Muscle layer of duodenum (tissue), 2 donors: ENCODE measurements around the gene MYD88.

Experiments
- H3K27ac ChIP-seq: one replicate; pipeline ENCODE4 v1.7.0; 2013; ENCODE audit warnings: mild to moderate bottlenecking, low read length
- H3K27me3 ChIP-seq: one replicate; pipeline ENCODE4 v1.7.0; 2013; ENCODE audit warnings: low read depth, mild to moderate bottlenecking, control low read depth, low read length
- H3K36me3 ChIP-seq, 2 donors: one replicate each; pipeline ENCODE4 v1.7.0; 2013; ENCODE audit warnings: low read length in 2 of 2, control low read depth in 1 of 2, mild to moderate bottlenecking in 1 of 2; ENCODE audit not compliant: insufficient read depth in 2 of 2, control insufficient read depth in 1 of 2
- H3K4me1 ChIP-seq, 2 donors: one replicate each; pipeline ENCODE4 v1.7.0; 2013; ENCODE audit warnings: low read length in 2 of 2, mild to moderate bottlenecking in 2 of 2, control low read depth in 1 of 2, moderate library complexity in 1 of 2; ENCODE audit not compliant: insufficient read depth in 2 of 2, control insufficient read depth in 1 of 2
- H3K4me3 ChIP-seq, 2 donors: one replicate each; pipeline ENCODE4 v1.7.0; 2013; ENCODE audit warnings: low read length in 2 of 2, low read depth in 1 of 2, mild to moderate bottlenecking in 1 of 2
- H3K9me3 ChIP-seq, 2 donors: one replicate each; pipeline ENCODE4 v1.7.0; 2013; ENCODE audit warnings: low read length in 2 of 2, control low read depth in 1 of 2, mild to moderate bottlenecking in 1 of 2; ENCODE audit not compliant: control insufficient read depth in 1 of 2
- donor health status: healthy.

The MYD88 gene

GRCh38 chr3:38139652-38140051 is 1.2 kb downstream of the MYD88 start:
- peak overlapping the region; percentile 87 to 89 for H3K4me3 ChIP-seq
- peaks cover 16 to 25% of the 10 kb centered on the region in 2 donors for H3K4me1 ChIP-seq
- H3K27ac ChIP-seq = peak overlapping the region; percentile 93
- H3K9me3 ChIP-seq = no peaks in the 10 kb centered on the region
- peaks cover 21 to 22% of the 10 kb centered on the region in 2 donors for H3K36me3 ChIP-seq
- H3K27me3 ChIP-seq = no peaks in the 10 kb centered on the region

DNA sequence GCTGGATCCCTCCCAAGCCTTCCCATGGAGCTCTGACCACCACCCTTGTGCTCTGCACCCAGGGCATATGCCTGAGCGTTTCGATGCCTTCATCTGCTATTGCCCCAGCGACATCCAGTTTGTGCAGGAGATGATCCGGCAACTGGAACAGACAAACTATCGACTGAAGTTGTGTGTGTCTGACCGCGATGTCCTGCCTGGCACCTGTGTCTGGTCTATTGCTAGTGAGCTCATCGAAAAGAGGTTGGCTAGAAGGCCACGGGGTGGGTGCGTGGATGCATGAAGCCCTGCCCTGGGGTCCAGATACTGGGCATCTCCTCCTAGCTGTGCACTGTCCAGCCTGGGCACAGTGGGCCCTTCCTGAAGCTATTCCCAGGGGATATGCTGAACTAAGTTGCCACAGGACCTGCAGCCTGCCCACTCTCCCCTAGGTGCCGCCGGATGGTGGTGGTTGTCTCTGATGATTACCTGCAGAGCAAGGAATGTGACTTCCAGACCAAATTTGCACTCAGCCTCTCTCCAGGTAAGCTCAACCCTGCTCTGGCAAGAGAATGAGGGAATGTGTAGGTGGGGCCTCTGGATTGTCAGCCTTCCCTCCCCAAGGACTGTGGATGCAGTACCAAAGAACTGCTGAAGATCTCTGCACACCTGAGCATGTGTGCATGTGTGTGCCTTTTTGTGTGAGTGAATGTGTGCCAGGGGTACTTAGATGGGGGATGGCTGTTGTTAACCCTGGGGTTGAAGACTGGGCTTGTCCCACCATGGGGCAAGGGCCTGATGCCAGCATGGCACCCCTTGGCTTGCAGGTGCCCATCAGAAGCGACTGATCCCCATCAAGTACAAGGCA is 2.1 kb downstream of the MYD88 start:
- H3K4me3 ChIP-seq = no peak overlapping the region
- peaks cover 19 to 21% of the 10 kb centered on the region in 2 donors for H3K36me3 ChIP-seq
- H3K27me3 ChIP-seq = no peaks in the 10 kb centered on the region
- H3K27ac ChIP-seq = no peak overlapping the region
- no peaks in the 10 kb centered on the region for H3K9me3 ChIP-seq
- H3K4me1 ChIP-seq = peaks cover 16 to 20% of the 10 kb centered on the region in 2 donors

GRCh38 chr3:38141173-38141951 is 2.9 kb downstream of the MYD88 start:
- Histone ChIP-seq H3K4me1 (peaks cover 13 to 16% of the 10 kb centered on the region in 2 donors), H3K4me3 (no peak overlapping the region), H3K27me3 (no peaks in the 10 kb centered on the region), H3K27ac (no peak overlapping the region), H3K36me3 (peaks cover 19 to 21% of the 10 kb centered on the region in 2 donors), H3K9me3 (no peaks in the 10 kb centered on the region)

- peaks cover 13 to 16% of the 10 kb centered on the region in 2 donors for H3K4me1 ChIP-seq
- no peak overlapping the region for H3K4me3 ChIP-seq
- H3K27ac ChIP-seq = no peak overlapping the region
- no peaks in the 10 kb centered on the region for H3K27me3 ChIP-seq
- H3K9me3 ChIP-seq = no peaks in the 10 kb centered on the region
- H3K36me3 ChIP-seq = peaks cover 19 to 21% of the 10 kb centered on the region in 2 donors
Observed at GRCh38 chr3:38141952-38142273, 3.5 kb downstream of the MYD88 start.

DNA sequence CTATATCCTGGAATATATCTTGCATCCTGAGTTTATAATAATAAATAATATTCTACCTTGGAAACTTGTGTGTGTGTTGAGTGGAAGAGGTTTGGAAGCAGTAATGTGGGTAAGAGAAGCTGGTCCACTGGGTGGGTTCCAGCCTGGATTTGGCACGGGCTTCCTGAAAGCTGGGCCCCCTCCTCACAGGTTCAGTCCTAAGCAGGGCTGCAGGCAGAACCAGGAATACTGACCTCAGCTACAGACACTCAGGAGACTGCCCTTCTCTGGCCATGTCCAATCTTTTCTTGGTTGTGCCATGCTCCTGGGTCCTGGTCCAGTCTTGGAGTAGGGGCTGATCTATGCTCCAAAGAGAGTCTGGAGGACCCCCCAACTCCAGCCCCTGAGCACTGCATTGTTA is 4.5 kb downstream of the MYD88 start:
- no peak overlapping the region for H3K4me3 ChIP-seq
- H3K27ac ChIP-seq = no peak overlapping the region
- H3K36me3 ChIP-seq = peaks cover 19 to 21% of the 10 kb centered on the region in 2 donors
- H3K4me1 ChIP-seq = peaks cover 10 to 13% of the 10 kb centered on the region in 2 donors
- no peaks in the 10 kb centered on the region for H3K9me3 ChIP-seq
- H3K27me3 ChIP-seq = no peaks in the 10 kb centered on the region

DNA sequence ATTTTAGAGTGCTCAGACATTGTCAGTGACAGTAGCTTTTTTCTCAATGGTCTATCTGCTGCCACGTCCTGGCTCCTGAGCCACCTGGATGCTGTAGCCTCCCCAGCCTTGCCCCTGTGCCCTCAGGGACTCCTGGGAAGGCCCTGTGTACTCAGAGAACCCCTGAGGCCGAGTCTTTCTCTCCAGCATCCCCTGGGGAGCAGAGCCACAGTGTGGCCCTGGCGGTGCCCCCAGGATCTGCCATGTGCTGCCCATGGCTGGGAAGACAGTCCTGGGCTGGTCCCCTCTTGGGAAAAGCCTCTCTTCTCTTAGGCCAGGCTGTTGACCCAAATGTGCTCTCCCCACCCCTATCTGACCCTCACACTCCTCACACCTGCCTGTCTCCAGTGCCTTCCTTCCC is 5.0 kb downstream of the MYD88 start:
- no peak overlapping the region for H3K27ac ChIP-seq
- no peaks in the 10 kb centered on the region for H3K27me3 ChIP-seq
- peaks cover 19 to 21% of the 10 kb centered on the region in 2 donors for H3K36me3 ChIP-seq
- H3K4me3 ChIP-seq = no peak overlapping the region
- H3K4me1 ChIP-seq = peaks cover 10 to 11% of the 10 kb centered on the region in 2 donors
- no peaks in the 10 kb centered on the region for H3K9me3 ChIP-seq

DNA sequence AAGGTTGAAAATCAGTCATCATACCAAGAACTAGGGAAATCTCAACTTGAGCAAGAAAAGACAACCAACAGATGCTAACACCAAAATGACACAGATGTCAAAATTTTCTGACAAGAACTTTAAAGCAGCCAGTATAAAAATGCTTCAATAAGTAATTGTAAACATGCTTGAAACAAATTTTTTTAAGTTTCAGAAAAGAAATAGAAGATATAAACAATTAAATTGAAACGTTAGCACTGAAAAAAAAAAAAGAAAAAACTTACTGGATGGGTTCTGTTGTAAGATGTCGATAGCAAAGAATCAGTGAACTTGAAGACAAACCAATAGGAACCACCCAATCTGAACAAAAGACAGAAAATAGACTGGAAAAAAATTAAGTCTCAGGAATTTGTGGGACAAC is 8.0 kb downstream of the MYD88 start:
- Histone ChIP-seq H3K27me3 (no peaks in the 10 kb centered on the region), H3K27ac (no peak overlapping the region), H3K9me3 (no peaks in the 10 kb centered on the region), H3K36me3 (peaks cover 10 to 12% of the 10 kb centered on the region in 2 donors), H3K4me1 (no peaks in the 10 kb centered on the region), H3K4me3 (no peak overlapping the region)

DNA sequence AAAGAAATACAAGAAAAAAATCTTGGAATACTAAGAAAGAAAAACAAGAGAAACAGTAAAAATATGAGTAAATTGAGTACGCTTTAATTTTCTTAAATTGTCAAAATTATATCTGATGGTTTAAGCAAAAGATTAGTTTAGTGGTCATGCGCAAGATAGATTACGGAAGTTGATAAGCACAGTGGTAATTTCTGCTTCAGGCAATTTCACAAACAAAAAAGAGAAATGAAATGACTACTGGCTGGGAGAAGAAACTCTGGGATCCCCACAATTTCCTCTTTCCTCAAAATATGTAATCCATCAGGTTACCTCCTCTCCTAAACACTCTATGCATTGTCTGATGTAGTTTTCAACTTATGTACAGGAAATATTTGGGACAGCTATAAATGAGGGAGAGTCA is 9.0 kb downstream of the MYD88 start:
- Histone ChIP-seq H3K36me3 (peaks cover 2 to 3% of the 10 kb centered on the region in 2 donors), H3K27ac (no peak overlapping the region), H3K9me3 (no peaks in the 10 kb centered on the region), H3K4me3 (no peak overlapping the region), H3K4me1 (no peaks in the 10 kb centered on the region), H3K27me3 (no peaks in the 10 kb centered on the region)

GRCh38 chr3:38148311-38148882 is 9.9 kb downstream of the MYD88 start:
- Histone ChIP-seq H3K9me3 (no peaks in the 10 kb centered on the region), H3K4me1 (no peaks in the 10 kb centered on the region), H3K36me3 (no peaks in the 10 kb centered on the region), H3K27me3 (no peaks in the 10 kb centered on the region), H3K27ac (no peak overlapping the region), H3K4me3 (no peak overlapping the region)

DNA sequence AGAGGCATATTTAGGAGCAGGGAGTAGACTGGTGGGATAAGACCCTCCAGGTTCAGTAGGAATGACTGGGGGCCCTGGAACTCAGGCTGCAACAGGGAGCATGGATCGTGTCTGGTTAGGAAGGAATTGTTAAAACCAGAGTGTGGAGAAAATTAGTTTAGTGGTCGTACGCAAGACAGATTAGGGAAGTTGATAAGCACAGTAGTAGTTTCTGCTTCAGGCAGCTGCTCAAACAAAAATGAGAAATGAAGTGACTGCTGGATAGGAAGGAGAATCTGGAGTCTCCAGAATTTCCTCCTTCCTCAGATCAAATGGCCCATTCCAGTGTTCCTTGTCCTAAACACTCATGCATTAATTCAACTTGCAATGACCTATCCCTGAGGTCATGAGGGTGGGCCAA is 11.2 kb downstream of the MYD88 start:
- H3K9me3 ChIP-seq = no peaks in the 10 kb centered on the region
- H3K36me3 ChIP-seq = no peaks in the 10 kb centered on the region
- H3K27ac ChIP-seq = no peak overlapping the region
- H3K27me3 ChIP-seq = no peaks in the 10 kb centered on the region
- H3K4me3 ChIP-seq = no peak overlapping the region
- H3K4me1 ChIP-seq = no peaks in the 10 kb centered on the region

DNA sequence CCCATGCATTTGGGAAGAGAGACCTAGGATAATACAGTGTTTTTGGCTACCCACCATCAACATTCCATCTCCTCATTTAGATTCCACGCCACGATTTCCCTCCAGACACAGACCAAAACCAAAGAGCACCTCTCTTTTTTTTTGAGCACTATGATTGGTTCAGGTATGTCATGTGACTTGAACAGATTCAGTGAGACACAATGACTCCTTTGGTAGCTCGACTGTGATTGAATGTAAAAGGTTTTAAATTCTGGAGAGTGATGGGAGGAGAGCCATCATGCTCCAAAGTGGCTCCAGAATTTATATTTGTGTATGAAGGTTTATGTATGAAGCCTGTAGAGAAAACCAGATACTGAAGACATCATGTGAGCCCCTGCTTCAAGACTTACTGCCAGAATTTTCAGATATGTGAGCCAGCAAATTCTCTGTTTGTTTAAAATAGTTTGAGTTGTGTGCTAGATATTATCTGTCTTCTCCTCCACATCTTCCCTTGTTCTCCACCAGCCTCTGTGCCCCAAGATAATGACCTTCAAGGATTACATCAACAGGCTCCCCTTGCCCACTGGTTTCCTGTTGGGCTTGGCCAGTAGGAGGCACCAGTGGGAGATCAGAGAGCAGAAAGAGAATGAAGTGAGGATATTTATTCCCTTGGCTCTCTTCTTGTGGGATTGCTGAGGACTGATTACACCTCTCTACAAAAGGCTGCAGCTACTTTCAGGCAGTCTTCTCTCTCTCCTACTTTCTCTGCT is 12.5 kb downstream of the MYD88 start:
- Histone ChIP-seq H3K4me3 (no peak overlapping the region), H3K9me3 (no peaks in the 10 kb centered on the region), H3K27ac (no peak overlapping the region), H3K27me3 (no peaks in the 10 kb centered on the region), H3K36me3 (no peaks in the 10 kb centered on the region), H3K4me1 (no peaks in the 10 kb centered on the region)
